HepG2 (cell line): ENCODE measurements around the gene C3orf18. TPM values are rescaled to one million over a fixed set of nuclear protein-coding genes. Genes with fewer than 3 reads are reported as not detected.

Experiments
- AGO1 ChIP-seq: fragments of 200-400 bp; formaldehyde crosslinking; IDR thresholded peaks from 2 replicates; pipeline ENCODE4 v1.6.1; 2017; ENCODE audit warnings: mild to moderate bottlenecking, low read depth, low read length, moderate library complexity; ENCODE audit not compliant: poor library complexity, severe bottlenecking
- BRCA1 ChIP-seq: sonication (generic); formaldehyde crosslinking; IDR thresholded peaks from 2 replicates; pipeline ENCODE4 v1.4.0; 2020; ENCODE audit warnings: missing genetic modification reagents
- CBFB ChIP-seq: sonication (generic); formaldehyde crosslinking; IDR thresholded peaks from 2 replicates; pipeline ENCODE4 v1.4.0; 2020; ENCODE audit warnings: missing genetic modification reagents
- DNMT3B ChIP-seq: conservative IDR thresholded peaks from 2 replicates; pipeline ENCODE4 v1.6.1; 2016; ENCODE audit warnings: missing biosample characterization, control low read depth
- IRF1 ChIP-seq: sonication (generic); formaldehyde crosslinking; IDR thresholded peaks from 2 replicates; pipeline ENCODE4 v1.4.0; 2020; ENCODE audit warnings: low read depth, mild to moderate bottlenecking, missing genetic modification reagents
- KLF6 ChIP-seq: IDR thresholded peaks from 2 replicates; pipeline ENCODE4 v1.8.0; 2016; ENCODE audit warnings: missing biosample characterization, missing genetic modification reagents
- MIER3 ChIP-seq: IDR thresholded peaks from 2 replicates; pipeline ENCODE4 v1.6.1; 2016; ENCODE audit warnings: missing compliant biosample characterization, borderline replicate concordance
- REST ChIP-seq, 2 experiments: IDR thresholded peaks; 2 replicates each; pipeline ENCODE4 v1.6.1; 2011 to 2012; ENCODE audit warnings: low read length in 2 of 2, borderline replicate concordance in 1 of 2, low read depth in 1 of 2, mild to moderate bottlenecking in 1 of 2, moderate library complexity in 1 of 2
- RXRA ChIP-seq: sonication (generic); formaldehyde crosslinking; IDR thresholded peaks from 2 replicates; pipeline ENCODE4 v1.5.1; 2020; ENCODE audit warnings: missing genetic modification reagents
- ZBTB33 ChIP-seq: sonication (generic); formaldehyde crosslinking; IDR thresholded peaks from 2 replicates; pipeline ENCODE4 v1.4.0; 2020; ENCODE audit warnings: missing genetic modification reagents
- ZNF431 ChIP-seq: sonication (generic); formaldehyde crosslinking; IDR thresholded peaks from 2 replicates; pipeline ENCODE4 v1.9.0; 2022; ENCODE audit warnings: missing genetic modification reagents, low read depth, mild to moderate bottlenecking, borderline replicate concordance
- ZNF577 ChIP-seq: sonication (generic); formaldehyde crosslinking; IDR thresholded peaks from 2 replicates; pipeline ENCODE4 v1.4.0; 2020; ENCODE audit warnings: mild to moderate bottlenecking, low read depth, missing genetic modification reagents, borderline replicate concordance
- ZNF720 ChIP-seq: sonication (generic); formaldehyde crosslinking; IDR thresholded peaks from 2 replicates; pipeline ENCODE4 v1.4.0; 2020; ENCODE audit warnings: missing genetic modification reagents
- ZNF773 ChIP-seq: sonication (generic); formaldehyde crosslinking; IDR thresholded peaks from 2 replicates; pipeline ENCODE4 v1.4.0; 2020; ENCODE audit warnings: missing genetic modification reagents, borderline replicate concordance
- polyA plus RNA-seq, 8 experiments: library from polyadenylated mRNA; depleted of rRNA in 3 of 8; stranded (reverse) in 7 of 8; unstranded in 1 of 8; fragments of >200 nt; fragmentation: Illumina TruSeq in 4 of 8; extraction: Trizol in 4 of 8; gene quantifications; 2 replicates each; pipeline versions ENCODE4 v1.2.1 to v1.2.3, GENCODE V29; 2011 to 2016; ENCODE audit warnings: low read depth in 4 of 8, missing spikeins in 1 of 8, mixed read lengths in 1 of 8; ENCODE audit not compliant: insufficient read depth in 1 of 8
- total RNA-seq, 5 experiments: library from RNA; depleted of rRNA; stranded (reverse); fragments of >200 nt; fragmentation: Illumina TruSeq; extraction: Trizol; gene quantifications; 2 replicates each; pipeline ENCODE4 v1.2.3, GENCODE V29; 2016; ENCODE audit warnings: low read depth in 1 of 5
- TF ChIP-seq, protein P1 (sequence below): sonication (generic); formaldehyde crosslinking; IDR thresholded peaks from 2 replicates; pipeline ENCODE4 v1.8.1; 2023; ENCODE audit warnings: mild to moderate bottlenecking, moderate library complexity, missing genetic modification reagents
- TF ChIP-seq, protein P2 (sequence below): sonication (generic); formaldehyde crosslinking; IDR thresholded peaks from 2 replicates; pipeline ENCODE4 v1.5.0; 2020; ENCODE audit warnings: mild to moderate bottlenecking, missing genetic modification reagents

The C3orf18 gene
- total and polyA plus RNA-seq, 2 of the 13 experiments (the other 11 are each of a cell fraction or from before 2014, with no cell fraction given): 1.6 to 4.8 TPM

- TF ChIP-seq REST (IDR thresholded peaks at IDR 0.05; ENCODE audit: borderline replicate concordance in 1 of 2, low read depth in 1 of 2, low read length in 2 of 2) (no peak), DNMT3B (CRISPR knock-in tag) (no peak), ZNF773 (CRISPR knock-in tag) (no peak), ZNF720 (CRISPR knock-in tag) (no peak), ZBTB33 (CRISPR knock-in tag) (0 out of 2 replicates have a peak, but pooled peaks have one; percentile 34), ZNF431 (CRISPR knock-in tag) (no peak), RXRA (CRISPR knock-in tag) (no peak), MIER3 (CRISPR knock-in tag) (peak; percentile 56; the same call in 1 of the 2 replicates), ZNF577 (CRISPR knock-in tag) (no peak), CBFB (CRISPR knock-in tag) (peak; percentile 45; the same call in 1 of the 2 replicates), IRF1 (CRISPR knock-in tag) (no peak), AGO1 (peak; percentile 81), BRCA1 (CRISPR knock-in tag) (no peak), KLF6 (CRISPR knock-in tag) (peak; percentile 82; the same call in 1 of the 2 replicates)
- TF ChIP-seq, protein P1, sequence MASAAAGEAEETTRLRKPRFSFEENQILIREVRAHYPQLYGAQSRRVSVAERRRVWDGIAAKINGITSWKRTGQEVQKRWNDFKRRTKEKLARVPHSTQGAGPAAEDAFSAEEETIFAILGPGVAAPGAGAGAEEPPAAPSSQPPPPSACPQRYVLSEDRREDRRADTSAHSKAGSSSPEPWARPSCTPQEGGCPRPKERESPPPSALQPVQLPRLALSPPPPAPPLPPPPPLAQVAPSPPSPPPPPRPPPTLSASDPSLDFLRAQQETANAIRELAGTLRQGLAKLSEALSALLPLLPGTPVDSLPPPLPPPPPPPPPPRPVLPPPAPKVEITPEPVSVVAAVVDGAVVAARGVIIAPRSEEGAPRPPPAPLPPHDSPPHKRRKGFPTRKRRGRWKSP: peak; percentile 74
- TF ChIP-seq, protein P2, sequence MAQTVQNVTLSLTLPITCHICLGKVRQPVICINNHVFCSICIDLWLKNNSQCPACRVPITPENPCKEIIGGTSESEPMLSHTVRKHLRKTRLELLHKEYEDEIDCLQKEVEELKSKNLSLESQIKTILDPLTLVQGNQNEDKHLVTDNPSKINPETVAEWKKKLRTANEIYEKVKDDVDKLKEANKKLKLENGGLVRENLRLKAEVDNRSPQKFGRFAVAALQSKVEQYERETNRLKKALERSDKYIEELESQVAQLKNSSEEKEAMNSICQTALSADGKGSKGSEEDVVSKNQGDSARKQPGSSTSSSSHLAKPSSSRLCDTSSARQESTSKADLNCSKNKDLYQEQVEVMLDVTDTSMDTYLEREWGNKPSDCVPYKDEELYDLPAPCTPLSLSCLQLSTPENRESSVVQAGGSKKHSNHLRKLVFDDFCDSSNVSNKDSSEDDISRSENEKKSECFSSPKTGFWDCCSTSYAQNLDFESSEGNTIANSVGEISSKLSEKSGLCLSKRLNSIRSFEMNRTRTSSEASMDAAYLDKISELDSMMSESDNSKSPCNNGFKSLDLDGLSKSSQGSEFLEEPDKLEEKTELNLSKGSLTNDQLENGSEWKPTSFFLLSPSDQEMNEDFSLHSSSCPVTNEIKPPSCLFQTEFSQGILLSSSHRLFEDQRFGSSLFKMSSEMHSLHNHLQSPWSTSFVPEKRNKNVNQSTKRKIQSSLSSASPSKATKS (CRISPR knock-in tag): no peak
Measured at GRCh38 chr3:50568947-50569749, 1.6 kb upstream of the C3orf18 start, which contains the start of gene HEMK1 (continued).
